Measurements from ENCODE around the gene PNPLA7. TPM values are rescaled to one million over a fixed set of nuclear protein-coding genes. Genes with fewer than 3 reads are reported as not detected.
A peak's percentile ranks its signal among the peaks of the same experiment; 100 is the strongest.

The PNPLA7 gene
- total RNA-seq, 1 experiment from 2014 or later = 1.8 TPM

- TF ChIP-seq JUND (IDR thresholded peaks at IDR 0.05) = no peak
- no peak for TF ChIP-seq TCF7L2 (IDR thresholded peaks at IDR 0.05; ENCODE audit: borderline replicate concordance, extremely low read depth, insufficient read depth, insufficient read length)
- TF ChIP-seq, protein P1, sequence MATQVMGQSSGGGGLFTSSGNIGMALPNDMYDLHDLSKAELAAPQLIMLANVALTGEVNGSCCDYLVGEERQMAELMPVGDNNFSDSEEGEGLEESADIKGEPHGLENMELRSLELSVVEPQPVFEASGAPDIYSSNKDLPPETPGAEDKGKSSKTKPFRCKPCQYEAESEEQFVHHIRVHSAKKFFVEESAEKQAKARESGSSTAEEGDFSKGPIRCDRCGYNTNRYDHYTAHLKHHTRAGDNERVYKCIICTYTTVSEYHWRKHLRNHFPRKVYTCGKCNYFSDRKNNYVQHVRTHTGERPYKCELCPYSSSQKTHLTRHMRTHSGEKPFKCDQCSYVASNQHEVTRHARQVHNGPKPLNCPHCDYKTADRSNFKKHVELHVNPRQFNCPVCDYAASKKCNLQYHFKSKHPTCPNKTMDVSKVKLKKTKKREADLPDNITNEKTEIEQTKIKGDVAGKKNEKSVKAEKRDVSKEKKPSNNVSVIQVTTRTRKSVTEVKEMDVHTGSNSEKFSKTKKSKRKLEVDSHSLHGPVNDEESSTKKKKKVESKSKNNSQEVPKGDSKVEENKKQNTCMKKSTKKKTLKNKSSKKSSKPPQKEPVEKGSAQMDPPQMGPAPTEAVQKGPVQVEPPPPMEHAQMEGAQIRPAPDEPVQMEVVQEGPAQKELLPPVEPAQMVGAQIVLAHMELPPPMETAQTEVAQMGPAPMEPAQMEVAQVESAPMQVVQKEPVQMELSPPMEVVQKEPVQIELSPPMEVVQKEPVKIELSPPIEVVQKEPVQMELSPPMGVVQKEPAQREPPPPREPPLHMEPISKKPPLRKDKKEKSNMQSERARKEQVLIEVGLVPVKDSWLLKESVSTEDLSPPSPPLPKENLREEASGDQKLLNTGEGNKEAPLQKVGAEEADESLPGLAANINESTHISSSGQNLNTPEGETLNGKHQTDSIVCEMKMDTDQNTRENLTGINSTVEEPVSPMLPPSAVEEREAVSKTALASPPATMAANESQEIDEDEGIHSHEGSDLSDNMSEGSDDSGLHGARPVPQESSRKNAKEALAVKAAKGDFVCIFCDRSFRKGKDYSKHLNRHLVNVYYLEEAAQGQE (IDR thresholded peaks at IDR 0.05; ENCODE audit: low read depth) = no peak
- peak; percentile 83 for TF ChIP-seq RAD21 (IDR thresholded peaks at IDR 0.05; ENCODE audit: low read depth)
- TF ChIP-seq, protein P2, sequence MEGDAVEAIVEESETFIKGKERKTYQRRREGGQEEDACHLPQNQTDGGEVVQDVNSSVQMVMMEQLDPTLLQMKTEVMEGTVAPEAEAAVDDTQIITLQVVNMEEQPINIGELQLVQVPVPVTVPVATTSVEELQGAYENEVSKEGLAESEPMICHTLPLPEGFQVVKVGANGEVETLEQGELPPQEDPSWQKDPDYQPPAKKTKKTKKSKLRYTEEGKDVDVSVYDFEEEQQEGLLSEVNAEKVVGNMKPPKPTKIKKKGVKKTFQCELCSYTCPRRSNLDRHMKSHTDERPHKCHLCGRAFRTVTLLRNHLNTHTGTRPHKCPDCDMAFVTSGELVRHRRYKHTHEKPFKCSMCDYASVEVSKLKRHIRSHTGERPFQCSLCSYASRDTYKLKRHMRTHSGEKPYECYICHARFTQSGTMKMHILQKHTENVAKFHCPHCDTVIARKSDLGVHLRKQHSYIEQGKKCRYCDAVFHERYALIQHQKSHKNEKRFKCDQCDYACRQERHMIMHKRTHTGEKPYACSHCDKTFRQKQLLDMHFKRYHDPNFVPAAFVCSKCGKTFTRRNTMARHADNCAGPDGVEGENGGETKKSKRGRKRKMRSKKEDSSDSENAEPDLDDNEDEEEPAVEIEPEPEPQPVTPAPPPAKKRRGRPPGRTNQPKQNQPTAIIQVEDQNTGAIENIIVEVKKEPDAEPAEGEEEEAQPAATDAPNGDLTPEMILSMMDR (IDR thresholded peaks at IDR 0.05 in 2 of 3, conservative IDR thresholded peaks at IDR 0.05 in 1 of 3; ENCODE audit: borderline replicate concordance in 1 of 3, insufficient read depth in 1 of 3, low read depth in 2 of 3, low read length in 2 of 3) = peak; percentile 55 to 66 (median 58); a peak in 5 of 6 replicates
- Histone ChIP-seq H3K9ac (ENCODE audit: low read length) (no peak overlapping the region), H3K4me3 (replicated peaks in 1 of 2; ENCODE audit: low read depth in 1 of 2, low read length in 2 of 2) (no peak overlapping the region), H2AFZ (ENCODE audit: low read depth, low read length, poor library complexity, severe bottlenecking) (no peak overlapping the region), H3K9me2 (ENCODE audit: insufficient read depth) (no peaks in the 10 kb centered on the region), H3K79me2 (ENCODE audit: insufficient read depth, low read length) (peaks cover 67% of the 10 kb centered on the region), H3K4me2 (ENCODE audit: low read length) (no peak overlapping the region), H3K9me3 (ENCODE audit: control insufficient read depth in 1 of 2, insufficient read depth in 1 of 2, low read depth in 1 of 2, low read length in 2 of 2) (no peaks in the 10 kb centered on the region), H3K27me3 (ENCODE audit: insufficient read depth, low read length) (no peaks in the 10 kb centered on the region), H4K20me1 (ENCODE audit: insufficient read depth) (no peaks in the 10 kb centered on the region), H3K4me1 (ENCODE audit: control insufficient read depth in 1 of 2, insufficient read depth in 2 of 2, low read length in 2 of 2) (peaks cover 2 to 10% of the 10 kb centered on the region in 2 experiments; a peak in 3 of 4 replicates), H3K36me3 (ENCODE audit: control insufficient read depth in 1 of 2, insufficient read depth in 2 of 2, low read length in 2 of 2) (peaks cover 24 to 54% of the 10 kb centered on the region in 2 experiments; a peak in 3 of 4 replicates), H3K27ac (ENCODE audit: low read depth, low read length) (no peak overlapping the region; the same call in 1 of the 2 replicates)
- ChIA-PET RAD21 (ENCODE audit: low non-redundant PET in 1 of 2, low total read pairs in 2 of 2, uncharacterized antibody in 2 of 2, unreplicated experiment in 2 of 2) (interaction anchor here in 1 of 2 experiments (0.7 kb wide), 1 partner anchor 8 kb away, joined by 3 read pairs; no protein-coding TSS in a partner anchor), CTCF (interaction anchor here (1.0 to 1.7 kb wide), 3 partner anchors 9 to 113 kb away, joined by 3 to 5 read pairs (median 4); partner anchors contain the start of gene MRPL41), POLR2A (interaction anchor here (1.2 kb wide), 1 partner anchor 36 kb away, joined by 3 read pairs; the partner anchor contains the start of gene EHMT1)
- no peak for DNase-seq (ENCODE audit: low read depth, low spot score)
- BruUV-seq (replicated peaks) = no TSS peak
- ATAC-seq = no peak
- intact Hi-C loops (cut with micrococcal nuclease) = no loop called here
These were observed 32.2 kb upstream of the PNPLA7 start for GRCh38 chr9:137582286-137582860.
